Dorsolateral prefrontal cortex (tissue), 118 donors: ENCODE measurements around the gene ZNF432. TPM values are rescaled to one million over a fixed set of nuclear protein-coding genes. Genes with fewer than 3 reads are reported as not detected.

Experiments used
- total RNA-seq, 120 experiments: library from RNA; stranded (reverse); gene quantifications; one replicate each; pipeline versions ENCODE4 v1.2.3 to v1.2.4, GENCODE V29; 2022

ZNF432 gene
- total RNA-seq, 120 experiments from 2014 or later: 11.0 to 33.6 (median 18.4) TPM

Other genes with a start within 250 kb of the ZNF432 start
- 10 to 100 TPM; 18.9 to 73.4 (median 37.6) TPM for gene ZNF577, start 160.9 kb downstream of the ZNF432 start, total RNA-seq
- 10 to 100 TPM; 11.3 to 46.1 (median 21.5) TPM for gene ZNF649, start 143.8 kb downstream of the ZNF432 start, total RNA-seq
- 10 to 100 TPM in 15 of 120 experiments, 1 to 10 TPM in 105; 3.2 to 14.0 (median 7.5) TPM for gene ZNF613, start 121.4 kb downstream of the ZNF432 start, total RNA-seq
- 10 to 100 TPM in 115 of 120 experiments, 1 to 10 TPM in 5; 8.6 to 24.7 (median 13.9) TPM for gene ZNF350, start 62.0 kb downstream of the ZNF432 start, total RNA-seq
- 10 to 100 TPM; 15.5 to 29.9 (median 22.6) TPM for gene ZNF615, start 40.6 kb downstream of the ZNF432 start, total RNA-seq
- 10 to 100 TPM in 50 of 120 experiments, 1 to 10 TPM in 70; 7.1 to 15.2 (median 9.7) TPM for gene ZNF614, start 20.5 kb downstream of the ZNF432 start, total RNA-seq
- gene ZNF841, start 46.9 kb upstream of the ZNF432 start, total RNA-seq: 10 to 100 TPM; 19.5 to 42.8 (median 30.5) TPM
- 10 to 100 TPM in 72 of 120 experiments, 1 to 10 TPM in 48; 4.5 to 18.3 (median 10.6) TPM for gene ZNF616, start 91.1 kb upstream of the ZNF432 start, total RNA-seq
- gene ZNF836, start 122.8 kb upstream of the ZNF432 start, total RNA-seq: 10 to 100 TPM; 10.9 to 29.4 (median 18.2) TPM
- 100 to 1,000 TPM; 220 to 524 (median 400) TPM for gene PPP2R1A, start 141.2 kb upstream of the ZNF432 start, total RNA-seq
- 10 to 100 TPM; 10.8 to 24.9 (median 15.6) TPM for gene ZNF766, start 220.7 kb upstream of the ZNF432 start, total RNA-seq
- gene ZNF480, start 248.3 kb upstream of the ZNF432 start, total RNA-seq: 10 to 100 TPM in 8 of 120 experiments, 1 to 10 TPM in 112; 3.2 to 11.3 (median 6.9) TPM